Measurements from ENCODE around the gene CAMK1D.

CAMK1D gene

GRCh38 chr10:12774204-12774894 lies 425.0 kb downstream of the CAMK1D start:
- DNase-seq = no peak

GRCh38 chr10:12777840-12778585 lies 428.7 kb downstream of the CAMK1D start:
- no peak for DNase-seq

GRCh38 chr10:12780634-12781601 lies 431.6 kb downstream of the CAMK1D start:
- no peak for DNase-seq

GRCh38 chr10:12781976-12782375 lies 432.6 kb downstream of the CAMK1D start:
- no peak for DNase-seq

GRCh38 chr10:12782537-12782936 lies 433.2 kb downstream of the CAMK1D start:
- DNase-seq = peak in 2 of 6 experiments; percentile 1 to 16

- DNase-seq = no peak
Measured at GRCh38 chr10:12783293-12783692, 433.9 kb downstream of the CAMK1D start.

GRCh38 chr10:12784646-12785045 lies 435.3 kb downstream of the CAMK1D start:
- no peak for DNase-seq

- no peak for DNase-seq
Measured at GRCh38 chr10:12785415-12785831, 436.1 kb downstream of the CAMK1D start.

- no peak for DNase-seq
Measured at GRCh38 chr10:12787297-12787696, 437.9 kb downstream of the CAMK1D start.

- DNase-seq = no peak
Measured at GRCh38 chr10:12788277-12788676, 438.9 kb downstream of the CAMK1D start.

GRCh38 chr10:12790270-12790669 lies 440.9 kb downstream of the CAMK1D start:
- DNase-seq = no peak

- no peak for DNase-seq
Measured at GRCh38 chr10:12791728-12792127, 442.4 kb downstream of the CAMK1D start.

- DNase-seq = no peak
Measured at GRCh38 chr10:12792889-12793556, 443.7 kb downstream of the CAMK1D start.

- no peak for DNase-seq
Measured at GRCh38 chr10:12795315-12796110, 446.2 kb downstream of the CAMK1D start.

- no peak for DNase-seq
Measured at GRCh38 chr10:12796401-12797160, 447.2 kb downstream of the CAMK1D start.

GRCh38 chr10:12797471-12798262 lies 448.3 kb downstream of the CAMK1D start:
- no peak for DNase-seq

- DNase-seq = no peak
Measured at GRCh38 chr10:12799144-12799543, 449.8 kb downstream of the CAMK1D start.

- DNase-seq = no peak
Measured at GRCh38 chr10:12799714-12800113, 450.4 kb downstream of the CAMK1D start.

- DNase-seq = no peak
Measured at GRCh38 chr10:12800302-12800701, 451.0 kb downstream of the CAMK1D start.

All from stimulated activated naive CD4-positive, alpha-beta T cell (primary cell).